COLO668 (cell line): Measurements from ENCODE around the gene KIF11.
"Not testable (repeated sequence)": the region's sequence is repeated elsewhere in the genome, so short reads cannot be mapped to it uniquely, and the experiment has no call there.

ENCODE experiments used
- DNase-seq: peaks from one replicate; lab custom pipeline; 2025; ENCODE audit not compliant: unreplicated experiment; lab: John Stamatoyannopoulos, UW

KIF11 gene

DNA sequence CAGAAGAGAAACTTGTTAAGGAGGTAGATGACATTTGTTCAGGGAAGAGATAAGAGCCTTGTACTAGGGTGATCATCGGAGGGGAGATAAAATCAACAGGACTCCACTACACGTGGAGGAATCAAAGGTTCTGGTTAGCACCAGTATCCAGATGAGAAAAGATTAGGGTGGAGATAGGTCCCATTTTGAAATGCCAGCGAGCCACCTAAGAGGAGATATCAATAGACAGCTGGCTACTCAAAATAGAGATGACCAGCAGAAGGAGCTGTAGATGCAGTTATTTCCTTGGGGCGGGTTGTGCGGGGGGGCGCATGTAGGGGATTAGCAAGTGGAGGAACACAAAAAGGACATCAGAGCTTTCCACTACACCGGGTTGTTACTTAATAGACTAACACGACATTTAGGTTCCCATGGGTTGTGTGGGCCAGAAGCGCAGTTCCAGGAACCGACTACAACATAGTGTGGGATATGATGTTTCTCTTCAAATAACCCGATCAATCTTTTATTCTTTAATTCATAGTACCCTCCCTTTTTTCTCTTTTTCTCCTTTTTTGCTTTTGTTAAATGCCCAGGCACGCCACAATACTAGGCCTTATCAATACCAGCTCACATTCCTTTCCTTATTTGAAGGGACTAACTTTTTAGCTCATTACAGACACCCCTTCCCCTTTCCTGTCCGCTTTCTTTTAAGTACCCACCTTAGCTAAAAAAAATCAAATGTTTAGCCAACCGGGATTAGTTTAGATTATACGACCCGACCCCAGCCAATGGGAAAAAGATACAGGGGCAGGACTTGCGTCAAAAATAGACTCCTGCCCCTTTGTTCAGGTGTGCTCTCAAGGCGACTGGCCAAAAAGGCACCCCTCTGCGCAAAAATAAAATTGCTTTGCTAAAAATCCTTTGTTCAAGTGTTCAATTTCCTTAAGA lies 2.0 kb upstream of the KIF11 start:
- no peak for DNase-seq

DNA sequence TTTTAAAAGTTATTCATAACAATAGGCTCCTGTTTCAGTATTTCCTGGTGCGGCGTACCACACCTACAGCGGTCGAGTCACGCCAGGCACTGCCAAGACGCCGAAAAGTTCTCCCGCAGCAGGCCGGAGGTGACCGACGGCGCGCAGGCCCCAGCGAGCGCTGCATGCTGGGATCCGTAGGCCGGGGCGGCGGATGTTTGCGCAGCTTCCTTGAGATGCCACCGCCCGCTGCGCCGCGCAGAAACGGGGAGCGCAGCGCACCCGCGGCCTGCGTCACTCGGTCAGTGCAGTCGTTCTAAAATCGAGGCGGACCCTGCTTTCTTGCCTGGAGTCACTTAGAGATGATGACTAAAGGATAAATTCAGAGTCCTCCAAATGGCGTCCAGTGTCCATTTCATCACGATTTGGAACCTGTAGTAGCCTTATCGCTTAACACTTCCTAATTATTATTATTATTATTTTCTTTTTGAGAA lies 1.3 kb upstream of the KIF11 start:
- DNase-seq: peak; percentile 91

GRCh38 chr10:92593619-92594588 lies 974 bp downstream of the KIF11 start:
- DNase-seq: no peak

- DNase-seq: no peak
Observed at GRCh38 chr10:92595505-92595904, 2.6 kb downstream of the KIF11 start.

DNA sequence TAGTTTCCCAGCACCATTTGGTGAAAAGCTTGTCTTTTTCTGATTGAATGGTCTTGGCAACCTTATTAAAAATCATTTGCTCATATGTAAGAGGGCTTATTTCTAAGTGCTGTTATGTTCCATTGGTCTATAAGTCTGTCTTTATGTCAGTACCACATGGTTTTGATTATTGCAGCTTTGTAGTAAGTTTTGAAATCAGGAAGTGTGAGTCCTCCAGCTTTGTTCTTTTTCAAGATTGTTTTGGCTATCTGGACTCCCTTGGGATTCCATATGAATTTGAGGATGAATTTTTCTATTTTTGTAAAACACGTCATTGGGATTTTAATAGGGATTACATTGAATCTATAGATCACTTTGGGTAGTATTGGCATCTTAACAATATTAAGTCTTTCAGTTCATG lies 5.4 kb downstream of the KIF11 start:
- DNase-seq: no peak

GRCh38 chr10:92604841-92605240 lies 11.9 kb downstream of the KIF11 start:
- no peak for DNase-seq

DNA sequence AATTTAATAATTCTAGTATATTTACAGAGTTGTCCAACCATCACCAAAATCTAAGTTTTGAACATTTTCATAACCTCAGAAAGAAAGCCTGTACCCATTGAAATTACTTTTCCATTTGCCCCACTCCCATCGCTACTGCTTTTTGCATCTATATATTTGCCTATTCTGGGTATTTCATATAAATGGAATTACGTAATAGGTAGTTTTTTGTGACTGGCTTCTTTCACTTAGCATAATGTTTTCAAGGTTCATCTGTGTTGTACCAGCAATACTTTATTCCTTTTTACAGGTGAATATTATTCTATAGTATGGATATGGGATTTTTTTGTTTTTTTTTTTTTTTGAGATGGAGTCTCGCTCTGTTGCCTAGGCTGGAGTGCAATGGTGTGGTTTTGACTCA lies 22.6 kb downstream of the KIF11 start:
- DNase-seq: no peak

GRCh38 chr10:92619368-92619767 lies 26.4 kb downstream of the KIF11 start:
- DNase-seq: no peak

DNA sequence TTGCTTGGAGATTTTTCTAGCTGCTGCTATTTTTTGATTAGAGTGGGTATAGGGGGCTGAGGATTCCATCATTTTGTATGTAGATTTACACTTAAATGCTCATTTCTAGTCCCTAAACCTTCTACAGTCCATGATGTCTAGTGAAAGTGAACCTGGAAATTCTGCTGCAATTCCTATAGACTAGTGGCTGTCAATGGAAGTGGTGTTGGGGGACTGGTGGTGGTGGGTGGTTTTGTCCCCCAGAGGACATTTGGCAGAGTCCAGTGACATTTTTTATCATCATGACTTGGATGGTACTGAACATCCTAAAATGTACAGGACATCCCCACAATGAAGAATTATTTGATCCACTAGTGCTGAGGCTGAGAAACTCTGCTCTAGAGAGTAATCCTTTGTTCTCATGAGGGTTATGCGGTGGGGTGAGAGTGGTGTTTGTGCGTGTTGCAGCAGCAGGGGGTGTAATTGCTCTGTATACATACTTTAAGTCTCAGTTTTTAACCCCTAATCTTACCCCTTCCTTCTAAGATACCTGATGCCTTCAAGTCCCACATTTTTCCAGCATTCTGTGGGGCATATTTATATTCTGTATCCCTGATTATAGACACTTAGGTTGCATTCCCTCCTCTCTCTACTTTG lies 35.0 kb downstream of the KIF11 start:
- no peak for DNase-seq

GRCh38 chr10:92629945-92630344 lies 37.0 kb downstream of the KIF11 start:
- DNase-seq: no peak

- no peak for DNase-seq
Observed at GRCh38 chr10:92638037-92638436, 45.1 kb downstream of the KIF11 start.

GRCh38 chr10:92640107-92640506 lies 47.2 kb downstream of the KIF11 start:
- no peak for DNase-seq

DNA sequence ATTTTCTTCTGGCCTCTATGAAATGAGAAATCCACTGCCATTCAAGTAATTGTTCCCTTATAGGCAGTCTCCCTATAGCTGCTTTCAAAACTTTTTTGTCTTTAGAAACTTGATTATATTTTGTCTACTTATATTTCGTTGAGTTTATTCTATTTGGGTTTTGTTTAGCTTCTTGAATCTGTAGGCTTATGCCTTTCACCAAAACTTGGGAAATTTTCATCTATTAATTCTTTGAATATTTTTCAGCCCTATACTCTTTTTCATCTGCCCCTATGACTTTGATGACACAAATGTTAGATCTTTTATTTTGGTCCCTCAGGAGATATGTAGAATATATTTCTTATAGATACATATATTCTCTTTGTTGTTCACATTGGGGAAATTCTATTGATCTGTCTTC lies 48.6 kb downstream of the KIF11 start:
- DNase-seq: no peak

DNA sequence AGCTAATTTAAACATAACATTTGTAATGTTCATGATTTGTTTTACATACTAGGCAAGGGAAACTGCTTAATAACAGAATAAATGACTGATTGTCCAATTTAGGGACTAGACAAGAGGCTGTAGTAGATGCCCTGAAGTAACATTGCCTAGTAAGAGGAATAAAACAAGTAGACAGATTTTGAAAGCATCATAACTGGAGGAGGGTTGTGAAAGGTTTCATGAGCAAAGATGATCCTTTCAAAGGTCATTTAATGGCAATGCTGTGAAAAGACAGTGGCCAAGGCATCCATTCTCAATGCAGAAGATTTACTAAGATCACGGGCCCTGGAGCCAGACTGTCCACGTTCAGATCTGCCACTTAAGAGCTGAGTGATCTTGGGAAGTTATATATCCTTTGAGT lies 52.0 kb downstream of the KIF11 start:
- DNase-seq: no peak

DNA sequence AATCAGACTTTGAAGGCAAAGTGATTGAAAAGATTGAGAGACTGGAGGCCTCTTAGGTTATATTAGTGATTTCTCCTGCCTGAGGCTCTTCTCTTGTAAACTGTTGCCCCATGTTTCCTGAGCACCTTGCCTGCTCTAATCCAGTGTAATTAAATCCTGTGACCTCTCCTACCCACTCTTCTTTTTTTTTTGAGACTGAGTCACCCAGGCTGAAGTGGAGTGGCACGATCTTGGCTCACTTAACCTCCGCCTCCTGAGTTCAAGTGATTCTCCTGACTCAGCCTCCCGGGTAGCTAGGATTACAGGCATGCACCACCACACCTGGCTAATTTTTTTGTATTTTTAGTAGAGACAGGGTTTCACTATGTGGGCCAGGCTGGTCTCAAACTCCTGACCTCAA lies 57.9 kb downstream of the KIF11 start:
- DNase-seq: not testable (repeated sequence)

GRCh38 chr10:92655426-92655825 lies 62.5 kb downstream of the KIF11 start:
- DNase-seq: no peak

DNA sequence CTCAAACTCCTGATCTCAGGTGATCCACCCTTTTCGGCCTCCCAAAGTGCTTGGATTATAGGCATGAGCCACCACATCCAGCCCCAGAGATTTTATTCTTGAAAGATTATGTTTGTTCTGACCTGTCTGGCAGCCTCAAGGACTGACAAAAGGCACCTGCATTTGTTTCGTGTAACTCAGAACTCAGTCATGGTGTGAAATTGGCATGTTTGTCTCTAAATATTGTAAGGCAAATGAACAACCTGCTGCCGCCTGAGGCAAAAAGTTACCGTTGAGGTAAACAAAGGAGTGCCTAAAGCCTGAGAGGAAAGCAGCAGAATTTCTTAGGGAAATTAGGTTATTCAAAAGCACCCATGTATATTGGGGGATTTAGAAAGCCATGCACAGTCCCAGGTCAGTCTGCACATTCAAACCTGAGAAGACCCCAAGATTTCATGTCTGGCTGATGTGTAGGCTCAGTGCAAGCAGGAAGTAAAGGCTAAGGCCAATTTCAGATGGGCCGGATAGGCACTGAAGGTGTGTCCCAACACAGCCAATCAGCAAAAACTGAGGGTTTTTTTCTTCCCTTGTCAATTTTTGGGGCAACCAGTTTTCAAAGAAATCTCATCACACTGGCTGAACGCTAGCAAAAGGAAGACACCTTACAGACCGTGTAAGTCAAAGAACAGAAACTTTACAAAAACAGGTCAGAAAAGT lies 63.5 kb downstream of the KIF11 start:
- DNase-seq: no peak

GRCh38 chr10:92657024-92657423 lies 64.1 kb downstream of the KIF11 start:
- DNase-seq: no peak

DNA sequence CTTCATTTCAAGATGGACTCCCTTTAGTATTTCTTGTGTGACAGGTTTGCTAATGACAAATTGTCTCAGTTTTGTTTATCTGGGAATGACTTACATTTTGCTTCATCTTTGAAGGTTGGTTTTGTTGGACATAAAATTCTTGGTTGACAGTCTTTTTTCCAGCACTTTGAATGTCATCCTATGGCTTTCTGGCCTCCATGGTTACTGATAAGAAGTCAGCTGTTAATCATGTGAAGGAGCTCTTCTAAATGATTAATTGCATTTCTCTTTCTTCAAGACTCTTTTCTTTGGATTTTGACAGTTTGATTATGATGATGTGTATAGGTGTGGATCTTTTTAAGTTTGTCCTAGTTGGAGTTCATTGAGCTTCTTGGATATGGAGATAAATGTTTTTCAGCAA lies 69.9 kb downstream of the KIF11 start:
- no peak for DNase-seq

DNA sequence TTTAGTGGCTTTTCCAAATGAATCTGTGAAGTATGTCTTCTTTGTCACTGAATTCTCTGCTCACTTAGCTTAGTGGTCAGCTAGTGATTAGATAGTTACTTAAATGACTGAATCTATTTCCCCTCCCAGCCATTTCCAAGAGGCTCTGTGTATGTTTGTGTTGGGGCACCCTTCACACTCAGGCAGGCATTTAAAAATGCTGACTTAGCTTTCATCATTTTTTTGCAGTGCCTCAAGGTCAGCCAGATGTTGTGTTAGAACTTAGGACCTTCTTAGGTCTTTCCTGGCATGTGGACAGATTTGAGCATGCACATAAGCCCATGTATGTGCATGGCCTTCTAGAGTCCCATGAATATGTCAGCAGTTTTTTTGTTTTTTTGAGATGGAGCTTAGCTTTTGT lies 71.4 kb downstream of the KIF11 start:
- no peak for DNase-seq

GRCh38 chr10:92667078-92667477 lies 74.1 kb downstream of the KIF11 start:
- DNase-seq: no peak
